Measurements from ENCODE around the gene NCSTN. TPM values are rescaled to one million over a fixed set of nuclear protein-coding genes. Genes with fewer than 3 reads are reported as not detected.

Gene NCSTN
- total and polyA plus RNA-seq, 2 of the 13 experiments (the other 11 are each of a cell fraction or from before 2014, with no cell fraction given) = 44.2 to 247 TPM

DNA sequence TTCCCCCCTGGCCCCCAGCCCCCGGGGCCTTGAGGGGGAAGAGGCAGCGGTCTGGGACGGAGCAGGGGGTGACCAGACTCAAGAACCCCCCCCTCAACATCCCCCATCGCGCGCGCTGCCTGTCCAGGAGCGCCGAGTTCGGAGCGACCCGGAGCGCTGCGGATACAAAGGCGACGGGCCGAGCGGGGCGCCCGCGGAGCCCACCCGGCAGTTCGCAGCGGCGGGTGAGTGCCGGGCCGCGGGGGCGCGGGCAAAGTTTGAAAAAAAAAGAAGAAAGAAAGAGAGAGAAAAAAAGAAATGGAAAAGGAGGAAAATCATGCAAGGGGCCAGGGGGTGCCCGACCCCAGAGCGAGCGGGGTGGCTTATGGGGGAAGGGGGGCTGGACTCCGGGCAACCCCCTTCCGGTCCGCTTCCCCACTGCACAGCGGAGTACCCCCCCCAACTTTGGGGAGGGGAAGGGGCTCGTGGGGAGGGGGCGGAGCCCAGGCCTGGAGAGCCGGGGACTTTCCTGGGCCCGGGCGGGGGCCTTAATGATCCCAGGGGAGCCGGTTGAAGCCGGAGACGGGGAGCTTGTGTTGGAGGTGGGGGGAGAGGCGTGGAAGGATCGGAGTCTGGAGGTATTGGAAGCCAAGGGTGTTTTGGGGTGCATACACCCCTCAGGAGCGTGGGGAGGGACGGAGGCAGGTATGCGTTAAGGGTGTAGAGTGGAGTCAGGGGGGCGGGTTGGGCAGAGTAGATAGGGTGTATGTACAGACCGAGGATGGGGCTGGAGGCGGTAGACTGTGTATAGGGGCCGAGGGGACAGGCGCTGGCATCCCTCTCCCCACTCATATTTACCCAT is 57.7 kb downstream of the NCSTN start:
- peak overlapping the region; percentile 51 for H3K4me2 ChIP-seq (ENCODE audit: low read depth, low read length)
- ChIA-PET POLR2A (no interaction called here), CTCF (ENCODE audit: low intra/inter-chr PET ratio, low total read pairs) (no interaction called here)
- H3K9me3 ChIP-seq (ENCODE audit: low read length) = no peaks in the 10 kb centered on the region
- no TSS peak for BruUV-seq (replicated peaks)
- peaks cover 7% of the 10 kb centered on the region; the same call in 1 of the 2 replicates for H3K4me1 ChIP-seq (ENCODE audit: insufficient read depth, low read length)
- H2AFZ ChIP-seq (ENCODE audit: low read length) = no peak overlapping the region
- in situ Hi-C loops (cut with HindIII; ENCODE audit: extremely low pct_ligation_motif_present, low pct_unique_long_range_greater_than_20kb) = no loop called here
- intact Hi-C loops (cut with micrococcal nuclease; ENCODE audit: unreplicated experiment) = no loop called here
- no peaks in the 10 kb centered on the region for H3K79me2 ChIP-seq (ENCODE audit: insufficient read depth, low read length)
- H3K27me3 ChIP-seq (ENCODE audit: control insufficient read depth in 1 of 2, insufficient read depth in 2 of 2, low read length in 2 of 2) = peaks cover 13 to 61% of the 10 kb centered on the region in 2 experiments
- no peak overlapping the region for H3K27ac ChIP-seq (ENCODE audit: extremely low read length, insufficient read depth, low read length)
- H4K20me1 ChIP-seq (ENCODE audit: insufficient read depth, low read length) = no peaks in the 10 kb centered on the region
- WGBS (ENCODE audit: low lambda C conversion rate) = 12% methylated on average over 55 of the region's 55 CpGs
- ATAC-seq (peak; percentile 50), DNase-seq (ENCODE audit: low spot score) (no peak), FAIRE-seq (no peak)
- no peaks in the 10 kb centered on the region for H3K36me3 ChIP-seq (replicated peaks in 1 of 2; ENCODE audit: control insufficient read depth in 1 of 2, insufficient read depth in 2 of 2, low read length in 2 of 2)
- no peak overlapping the region for H3K9ac ChIP-seq (ENCODE audit: insufficient read depth, low read depth, low read length)
- H3K4me3 ChIP-seq (replicated peaks in 1 of 3; ENCODE audit: insufficient read depth in 1 of 3, low read depth in 2 of 3, low read length in 3 of 3) = peak overlapping the region; percentile 47 to 65 (median 47); a peak in 5 of 6 replicates
- TF ChIP-seq, protein P1, sequence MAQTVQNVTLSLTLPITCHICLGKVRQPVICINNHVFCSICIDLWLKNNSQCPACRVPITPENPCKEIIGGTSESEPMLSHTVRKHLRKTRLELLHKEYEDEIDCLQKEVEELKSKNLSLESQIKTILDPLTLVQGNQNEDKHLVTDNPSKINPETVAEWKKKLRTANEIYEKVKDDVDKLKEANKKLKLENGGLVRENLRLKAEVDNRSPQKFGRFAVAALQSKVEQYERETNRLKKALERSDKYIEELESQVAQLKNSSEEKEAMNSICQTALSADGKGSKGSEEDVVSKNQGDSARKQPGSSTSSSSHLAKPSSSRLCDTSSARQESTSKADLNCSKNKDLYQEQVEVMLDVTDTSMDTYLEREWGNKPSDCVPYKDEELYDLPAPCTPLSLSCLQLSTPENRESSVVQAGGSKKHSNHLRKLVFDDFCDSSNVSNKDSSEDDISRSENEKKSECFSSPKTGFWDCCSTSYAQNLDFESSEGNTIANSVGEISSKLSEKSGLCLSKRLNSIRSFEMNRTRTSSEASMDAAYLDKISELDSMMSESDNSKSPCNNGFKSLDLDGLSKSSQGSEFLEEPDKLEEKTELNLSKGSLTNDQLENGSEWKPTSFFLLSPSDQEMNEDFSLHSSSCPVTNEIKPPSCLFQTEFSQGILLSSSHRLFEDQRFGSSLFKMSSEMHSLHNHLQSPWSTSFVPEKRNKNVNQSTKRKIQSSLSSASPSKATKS (CRISPR knock-in tag; IDR thresholded peaks at IDR 0.05) = no peak
- TF ChIP-seq, protein P2, sequence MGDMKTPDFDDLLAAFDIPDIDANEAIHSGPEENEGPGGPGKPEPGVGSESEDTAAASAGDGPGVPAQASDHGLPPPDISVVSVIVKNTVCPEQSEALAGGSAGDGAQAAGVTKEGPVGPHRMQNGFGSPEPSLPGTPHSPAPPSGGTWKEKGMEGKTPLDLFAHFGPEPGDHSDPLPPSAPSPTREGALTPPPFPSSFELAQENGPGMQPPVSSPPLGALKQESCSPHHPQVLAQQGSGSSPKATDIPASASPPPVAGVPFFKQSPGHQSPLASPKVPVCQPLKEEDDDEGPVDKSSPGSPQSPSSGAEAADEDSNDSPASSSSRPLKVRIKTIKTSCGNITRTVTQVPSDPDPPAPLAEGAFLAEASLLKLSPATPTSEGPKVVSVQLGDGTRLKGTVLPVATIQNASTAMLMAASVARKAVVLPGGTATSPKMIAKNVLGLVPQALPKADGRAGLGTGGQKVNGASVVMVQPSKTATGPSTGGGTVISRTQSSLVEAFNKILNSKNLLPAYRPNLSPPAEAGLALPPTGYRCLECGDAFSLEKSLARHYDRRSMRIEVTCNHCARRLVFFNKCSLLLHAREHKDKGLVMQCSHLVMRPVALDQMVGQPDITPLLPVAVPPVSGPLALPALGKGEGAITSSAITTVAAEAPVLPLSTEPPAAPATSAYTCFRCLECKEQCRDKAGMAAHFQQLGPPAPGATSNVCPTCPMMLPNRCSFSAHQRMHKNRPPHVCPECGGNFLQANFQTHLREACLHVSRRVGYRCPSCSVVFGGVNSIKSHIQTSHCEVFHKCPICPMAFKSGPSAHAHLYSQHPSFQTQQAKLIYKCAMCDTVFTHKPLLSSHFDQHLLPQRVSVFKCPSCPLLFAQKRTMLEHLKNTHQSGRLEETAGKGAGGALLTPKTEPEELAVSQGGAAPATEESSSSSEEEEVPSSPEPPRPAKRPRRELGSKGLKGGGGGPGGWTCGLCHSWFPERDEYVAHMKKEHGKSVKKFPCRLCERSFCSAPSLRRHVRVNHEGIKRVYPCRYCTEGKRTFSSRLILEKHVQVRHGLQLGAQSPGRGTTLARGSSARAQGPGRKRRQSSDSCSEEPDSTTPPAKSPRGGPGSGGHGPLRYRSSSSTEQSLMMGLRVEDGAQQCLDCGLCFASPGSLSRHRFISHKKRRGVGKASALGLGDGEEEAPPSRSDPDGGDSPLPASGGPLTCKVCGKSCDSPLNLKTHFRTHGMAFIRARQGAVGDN (CRISPR knock-in tag; IDR thresholded peaks at IDR 0.05) = peak; percentile 18
- TF ChIP-seq SOX6 (IDR thresholded peaks at IDR 0.05) = no peak
- TF ChIP-seq SOX6 (CRISPR knock-in tag; IDR thresholded peaks at IDR 0.05) = no peak
- TF ChIP-seq, protein P3, sequence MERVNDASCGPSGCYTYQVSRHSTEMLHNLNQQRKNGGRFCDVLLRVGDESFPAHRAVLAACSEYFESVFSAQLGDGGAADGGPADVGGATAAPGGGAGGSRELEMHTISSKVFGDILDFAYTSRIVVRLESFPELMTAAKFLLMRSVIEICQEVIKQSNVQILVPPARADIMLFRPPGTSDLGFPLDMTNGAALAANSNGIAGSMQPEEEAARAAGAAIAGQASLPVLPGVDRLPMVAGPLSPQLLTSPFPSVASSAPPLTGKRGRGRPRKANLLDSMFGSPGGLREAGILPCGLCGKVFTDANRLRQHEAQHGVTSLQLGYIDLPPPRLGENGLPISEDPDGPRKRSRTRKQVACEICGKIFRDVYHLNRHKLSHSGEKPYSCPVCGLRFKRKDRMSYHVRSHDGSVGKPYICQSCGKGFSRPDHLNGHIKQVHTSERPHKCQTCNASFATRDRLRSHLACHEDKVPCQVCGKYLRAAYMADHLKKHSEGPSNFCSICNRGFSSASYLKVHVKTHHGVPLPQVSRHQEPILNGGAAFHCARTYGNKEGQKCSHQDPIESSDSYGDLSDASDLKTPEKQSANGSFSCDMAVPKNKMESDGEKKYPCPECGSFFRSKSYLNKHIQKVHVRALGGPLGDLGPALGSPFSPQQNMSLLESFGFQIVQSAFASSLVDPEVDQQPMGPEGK (CRISPR knock-in tag; IDR thresholded peaks at IDR 0.05) = 0 out of 2 replicates have a peak, but pooled peaks have one; percentile 6
- no peak for TF ChIP-seq HOXA7 (CRISPR knock-in tag; IDR thresholded peaks at IDR 0.05)
- no peak for TF ChIP-seq ZC3H4 (CRISPR knock-in tag; IDR thresholded peaks at IDR 0.05; ENCODE audit: borderline replicate concordance)
- no peak for TF ChIP-seq ZNF30 (CRISPR knock-in tag; IDR thresholded peaks at IDR 0.05)
- peak; percentile 10 for TF ChIP-seq HNRNPK (IDR thresholded peaks at IDR 0.05; ENCODE audit: low read depth, low read length, poor library complexity, severe bottlenecking)

Measured in HepG2 (cell line).